Suprapubic skin (tissue), 4 donors: Measurements from ENCODE around the gene PMPCA. TPM values are rescaled to one million over a fixed set of nuclear protein-coding genes. Genes with fewer than 3 reads are reported as not detected.

Source experiments
- DNase-seq, 2 donors: peaks; one replicate each; pipeline ENCODE4 v3.0.0-alpha.2; 2019; ENCODE audit warnings: low spot score in 2 of 2
- H3K27ac ChIP-seq: fragments of 200-600 bp; sonication (generic); one replicate; pipeline ENCODE4 v1.5.1; 2019
- H3K27me3 ChIP-seq: fragments of 200-600 bp; sonication (generic); one replicate; pipeline ENCODE4 v1.5.1; 2019
- H3K36me3 ChIP-seq: fragments of 200-600 bp; sonication (generic); one replicate; pipeline ENCODE4 v1.5.1; 2019
- H3K4me1 ChIP-seq: fragments of 200-600 bp; sonication (generic); one replicate; pipeline ENCODE4 v1.5.1; 2019
- H3K4me3 ChIP-seq: fragments of 200-600 bp; sonication (generic); one replicate; pipeline ENCODE4 v1.5.1; 2019; ENCODE audit warnings: mild to moderate bottlenecking
- H3K9me3 ChIP-seq: fragments of 200-600 bp; sonication (generic); one replicate; pipeline ENCODE4 v1.5.1; 2019
- CTCF ChIP-seq, 2 donors: fragments of 200-600 bp in 1 of 2; fragments of 450-650 bp in 1 of 2; sonication (generic) in 1 of 2; IDR thresholded peaks; one replicate each; pipeline ENCODE4 v1.5.1; 2016 to 2019; ENCODE audit warnings: antibody characterized with exemption in 2 of 2, mild to moderate bottlenecking in 1 of 2, moderate library complexity in 1 of 2
- EP300 ChIP-seq: sonication (generic); formaldehyde crosslinking; IDR thresholded peaks from one replicate; pipeline ENCODE4 v1.6.1; 2017; ENCODE audit warnings: antibody characterized with exemption
- POLR2A ChIP-seq, 2 donors: fragments of 450-650 bp; IDR thresholded peaks; one replicate each; pipeline ENCODE4 v1.6.1; 2017; ENCODE audit warnings: antibody characterized with exemption in 2 of 2, mild to moderate bottlenecking in 2 of 2, moderate library complexity in 2 of 2
- POLR2AphosphoS5 ChIP-seq, 3 donors: sonication (generic); formaldehyde crosslinking; IDR thresholded peaks; one replicate each; pipeline ENCODE4 v1.6.1; 2017; ENCODE audit warnings: antibody characterized with exemption in 3 of 3
- WGBS: methylation state at CpG from one replicate; pipeline ENCODE4 v1.1.5; 2018; 5-methylcytosine and 5-hydroxymethylcytosine counted together
- total RNA-seq, 4 donors: library from RNA; depleted of rRNA; stranded (reverse); fragments of >200 nt; gene quantifications; one replicate each; pipeline ENCODE4 v1.1.0, GENCODE V29; 2016

PMPCA gene
- total RNA-seq, 4 donors from 2014 or later: 44.1 to 65.8 (median 63.5) TPM

DNA sequence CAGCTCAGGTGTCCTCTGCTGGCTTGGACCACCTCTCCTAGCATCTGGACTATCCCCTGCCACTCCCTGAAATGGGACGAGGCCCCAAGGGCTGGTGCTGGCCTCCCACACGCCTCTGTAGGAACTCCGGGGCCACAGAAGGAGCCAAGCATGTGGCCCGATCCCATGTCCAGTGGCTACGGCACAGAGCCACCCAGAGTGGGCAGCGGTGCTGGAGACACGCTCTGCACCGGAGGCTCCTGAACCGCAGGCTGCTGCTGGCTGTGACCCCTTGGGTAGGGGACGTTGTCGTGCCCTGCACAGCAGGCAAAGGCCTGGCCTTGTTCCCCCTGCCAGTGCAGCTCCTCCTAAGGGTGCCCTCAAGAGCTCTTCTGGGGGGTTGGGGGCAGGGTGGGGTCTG is 30.6 kb upstream of the PMPCA start:
- WGBS: 94% methylated on average over 3 of the region's 11 CpGs
- no peak for DNase-seq
- H3K9me3 ChIP-seq: no peaks in the 10 kb centered on the region
- peaks cover 70% of the 10 kb centered on the region for H3K36me3 ChIP-seq
- H3K4me3 ChIP-seq: no peak overlapping the region
- H3K27me3 ChIP-seq: no peaks in the 10 kb centered on the region
- no peak for TF ChIP-seq EP300
- TF ChIP-seq POLR2A (IDR thresholded peaks at IDR 0.05): no peak
- no peak for TF ChIP-seq POLR2AphosphoS5 (IDR thresholded peaks at IDR 0.05)
- TF ChIP-seq CTCF (IDR thresholded peaks at IDR 0.05): no peak
- H3K27ac ChIP-seq: no peak overlapping the region
- no peaks in the 10 kb centered on the region for H3K4me1 ChIP-seq

- peaks cover 73% of the 10 kb centered on the region for H3K36me3 ChIP-seq
- no peak overlapping the region for H3K4me3 ChIP-seq
- WGBS: 95% methylated on average over 3 of the region's 17 CpGs
- H3K4me1 ChIP-seq: no peaks in the 10 kb centered on the region
- no peak overlapping the region for H3K27ac ChIP-seq
- no peaks in the 10 kb centered on the region for H3K9me3 ChIP-seq
- no peak for DNase-seq
- no peaks in the 10 kb centered on the region for H3K27me3 ChIP-seq
- TF ChIP-seq POLR2AphosphoS5 (IDR thresholded peaks at IDR 0.05): no peak
- no peak for TF ChIP-seq CTCF (IDR thresholded peaks at IDR 0.05)
- no peak for TF ChIP-seq POLR2A (IDR thresholded peaks at IDR 0.05)
- TF ChIP-seq EP300: no peak
Observed at GRCh38 chr9:136380381-136380780, 30.1 kb upstream of the PMPCA start.

DNA sequence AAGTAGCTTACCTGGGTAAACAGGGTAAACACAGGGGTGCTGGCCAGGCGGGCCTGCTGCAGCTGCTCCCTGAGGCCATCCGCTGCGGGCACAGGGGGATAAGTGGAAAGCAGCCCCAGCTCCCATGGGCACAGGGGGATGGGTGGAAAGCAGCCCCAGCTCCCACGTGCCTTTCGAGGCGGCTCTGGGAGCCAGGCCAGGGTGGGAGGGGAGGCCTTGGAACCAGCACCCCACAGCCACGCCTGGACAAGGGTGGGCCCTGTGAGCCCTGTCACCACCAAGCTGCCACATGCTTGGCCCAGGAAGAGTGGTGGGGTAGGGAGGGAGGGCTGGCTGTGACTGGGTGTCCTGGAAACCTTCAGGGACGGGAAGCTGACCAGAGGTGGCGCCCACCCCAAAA is 29.1 kb upstream of the PMPCA start:
- no peak overlapping the region for H3K4me3 ChIP-seq
- peaks cover 78% of the 10 kb centered on the region for H3K36me3 ChIP-seq
- 76% methylated on average over 9 of the region's 9 CpGs for WGBS

GRCh38 chr9:136381966-136382513 is 28.4 kb upstream of the PMPCA start:
- H3K36me3 ChIP-seq: peaks cover 85% of the 10 kb centered on the region
- no peaks in the 10 kb centered on the region for H3K27me3 ChIP-seq
- no peak overlapping the region for H3K27ac ChIP-seq
- H3K9me3 ChIP-seq: no peaks in the 10 kb centered on the region
- no peak overlapping the region for H3K4me3 ChIP-seq
- TF ChIP-seq POLR2AphosphoS5 (IDR thresholded peaks at IDR 0.05): no peak
- TF ChIP-seq EP300: no peak
- TF ChIP-seq CTCF (IDR thresholded peaks at IDR 0.05): no peak
- TF ChIP-seq POLR2A (IDR thresholded peaks at IDR 0.05): no peak
- WGBS: 82% methylated on average over 12 of the region's 25 CpGs
- H3K4me1 ChIP-seq: no peaks in the 10 kb centered on the region
- no peak for DNase-seq

More for the DNA sequence above, 29.1 kb upstream of the PMPCA start:
- no peaks in the 10 kb centered on the region for H3K4me1 ChIP-seq
- no peaks in the 10 kb centered on the region for H3K9me3 ChIP-seq
- no peaks in the 10 kb centered on the region for H3K27me3 ChIP-seq
- H3K27ac ChIP-seq: no peak overlapping the region
- DNase-seq: no peak
- TF ChIP-seq POLR2AphosphoS5 (IDR thresholded peaks at IDR 0.05) (no peak), POLR2A (IDR thresholded peaks at IDR 0.05) (no peak), CTCF (IDR thresholded peaks at IDR 0.05) (no peak)

GRCh38 chr9:136383436-136383835 is 27.0 kb upstream of the PMPCA start:
- H3K9me3 ChIP-seq: no peaks in the 10 kb centered on the region
- no peak for DNase-seq
- H3K4me3 ChIP-seq: no peak overlapping the region
- no peak overlapping the region for H3K27ac ChIP-seq
- no peaks in the 10 kb centered on the region for H3K4me1 ChIP-seq
- 96% methylated on average over 9 of the region's 20 CpGs for WGBS
- TF ChIP-seq EP300 (no peak), POLR2A (IDR thresholded peaks at IDR 0.05) (no peak), POLR2AphosphoS5 (IDR thresholded peaks at IDR 0.05) (no peak), CTCF (IDR thresholded peaks at IDR 0.05) (no peak)
- H3K27me3 ChIP-seq: no peaks in the 10 kb centered on the region
- peaks cover 92% of the 10 kb centered on the region for H3K36me3 ChIP-seq
